ENCODE results near the gene MBD4.
"Not testable (repeated sequence)": the region's sequence is repeated elsewhere in the genome, so short reads cannot be mapped to it uniquely, and the experiment has no call there.

Gene MBD4

DNA sequence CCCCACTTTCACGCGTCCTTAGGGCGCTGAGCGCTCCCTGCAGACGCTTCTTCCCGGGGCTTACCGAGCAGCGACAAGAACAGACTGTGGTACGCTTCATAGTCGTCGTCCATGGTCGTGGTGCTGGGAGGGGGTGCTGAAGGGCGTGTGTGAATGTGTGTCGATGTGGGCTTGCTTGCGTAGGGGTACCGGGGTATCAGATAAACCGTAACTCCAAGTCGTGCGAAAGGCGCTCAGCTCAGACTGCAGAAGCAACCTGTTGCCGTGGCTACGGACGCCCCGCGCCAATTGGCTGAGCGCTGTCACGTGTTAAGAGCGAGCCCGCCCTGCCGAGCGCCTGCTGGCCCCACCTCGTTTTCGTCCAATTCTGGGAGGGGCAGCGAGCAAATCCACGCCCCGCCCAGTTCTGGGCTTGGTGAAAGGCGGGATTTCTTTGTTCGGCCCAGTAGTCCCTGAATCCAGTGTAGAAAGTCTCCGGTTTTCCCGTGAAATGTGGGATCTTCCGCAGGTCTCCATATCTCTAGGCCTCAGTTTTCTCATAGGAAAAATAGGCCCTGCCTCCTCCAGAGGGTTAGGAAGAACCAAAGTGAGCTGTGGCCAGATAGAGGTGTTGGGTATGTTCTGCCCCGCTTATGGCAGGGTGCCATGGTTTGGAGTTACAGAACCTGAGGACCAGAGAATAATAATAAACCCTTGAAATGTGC, 11.2 kb downstream of the MBD4 start, which contains the start of gene EFCAB12:
EFCAB12 (minus strand) TSS at position 261 of the 704 bp plus-strand sequence; CDS start at position 113, 148 bp downstream.
- peak; percentile 87 for DNase-seq

- DNase-seq, result no peak
Measured at GRCh38 chr3:129428007-129428375, 11.8 kb downstream of the MBD4 start.

- no peak for DNase-seq
Measured at GRCh38 chr3:129425619-129426018, 14.1 kb downstream of the MBD4 start.

DNA sequence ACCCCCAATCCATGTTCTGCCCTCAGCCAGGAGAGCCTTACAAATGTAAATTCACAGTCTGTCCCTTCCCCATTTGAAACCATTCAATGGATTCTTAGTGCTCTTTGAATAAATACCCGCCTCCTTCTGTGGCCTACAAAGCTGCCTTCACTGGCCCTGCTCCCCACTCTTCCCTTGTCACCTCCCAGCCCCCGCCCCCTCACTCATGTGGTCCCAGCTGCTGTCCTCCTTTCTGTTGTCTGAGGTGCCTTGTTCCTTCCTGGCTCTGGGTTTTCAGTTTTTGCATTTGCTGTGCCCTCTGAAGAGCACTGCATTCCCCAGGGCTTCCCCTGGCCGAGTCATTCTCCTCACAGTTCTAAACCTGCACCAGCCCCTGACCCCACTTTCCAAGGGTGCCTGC, 14.5 kb downstream of the MBD4 start:
- no peak for DNase-seq

- no peak for DNase-seq
Measured at GRCh38 chr3:129424185-129424841, 15.4 kb downstream of the MBD4 start.

- DNase-seq, result no peak
Measured at GRCh38 chr3:129422897-129423296, 16.9 kb downstream of the MBD4 start.

GRCh38 chr3:129421988-129422745, 17.6 kb downstream of the MBD4 start:
- no peak for DNase-seq

GRCh38 chr3:129421236-129421883, 18.4 kb downstream of the MBD4 start:
- no peak for DNase-seq

GRCh38 chr3:129419476-129419875, 20.3 kb downstream of the MBD4 start:
- no peak for DNase-seq

DNA sequence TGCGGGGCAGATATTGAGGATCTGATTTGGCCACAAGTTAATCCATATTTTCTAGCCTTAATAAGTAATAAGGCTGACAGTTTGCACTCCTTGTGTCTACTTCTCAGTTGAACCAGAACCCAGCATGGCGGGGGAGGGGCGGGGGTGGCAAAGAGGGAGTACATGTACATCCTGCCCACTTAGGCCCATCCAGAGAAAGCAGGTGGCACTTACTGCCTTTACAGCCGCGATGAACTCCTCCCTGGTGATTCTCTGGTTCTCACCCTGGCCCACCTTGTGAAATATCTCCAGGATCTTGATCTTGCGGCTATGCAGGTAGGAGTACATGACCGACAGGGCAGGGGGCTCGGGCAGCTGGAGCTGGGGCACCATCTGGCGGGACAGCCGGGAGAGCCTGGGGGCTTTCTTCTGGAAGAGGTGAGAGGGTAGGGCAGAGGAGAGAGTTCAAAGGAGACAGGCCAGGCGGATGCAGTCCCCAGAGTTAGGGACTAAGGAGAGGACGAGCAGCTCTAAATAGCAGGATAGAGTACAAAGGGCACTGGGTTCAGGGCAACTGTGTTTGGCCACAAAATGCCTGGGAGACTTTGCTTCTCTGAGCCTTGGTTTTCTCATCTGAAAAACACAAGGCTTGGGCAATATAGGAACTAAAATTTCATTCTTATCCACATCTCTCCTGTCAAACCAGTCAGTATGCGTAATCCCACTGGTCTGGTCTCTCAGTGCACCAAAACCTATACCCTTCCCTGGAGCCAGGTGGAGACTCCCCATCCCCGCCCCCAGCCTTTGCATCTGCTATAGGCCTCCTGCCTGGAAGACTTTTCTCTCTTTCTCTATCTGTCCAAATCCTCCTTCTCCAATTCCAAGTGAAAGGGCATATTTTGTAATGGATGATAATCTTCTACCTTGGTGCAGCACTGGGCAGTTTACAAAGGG, 21.4 kb downstream of the MBD4 start:
- no peak for DNase-seq

DNA sequence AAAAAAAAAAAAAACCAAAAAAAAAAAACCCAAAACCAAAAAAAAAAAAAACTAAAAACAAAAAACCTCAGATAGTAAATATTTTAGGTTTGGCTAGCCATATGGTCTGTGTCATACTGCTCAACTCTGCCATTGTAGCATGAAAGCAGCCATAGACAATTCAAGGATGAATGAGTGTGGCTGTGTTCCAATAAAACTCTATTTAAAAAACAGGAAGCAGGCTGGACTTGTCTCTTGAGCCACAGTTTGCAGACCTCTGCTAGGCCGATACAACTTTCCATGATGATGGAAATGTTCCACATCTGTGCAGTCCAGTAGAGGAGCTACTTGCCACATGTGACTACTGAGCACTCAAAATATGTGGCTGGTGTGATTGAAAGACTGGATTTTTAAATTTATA, 22.4 kb downstream of the MBD4 start:
- DNase-seq, result peak; percentile 1

DNA sequence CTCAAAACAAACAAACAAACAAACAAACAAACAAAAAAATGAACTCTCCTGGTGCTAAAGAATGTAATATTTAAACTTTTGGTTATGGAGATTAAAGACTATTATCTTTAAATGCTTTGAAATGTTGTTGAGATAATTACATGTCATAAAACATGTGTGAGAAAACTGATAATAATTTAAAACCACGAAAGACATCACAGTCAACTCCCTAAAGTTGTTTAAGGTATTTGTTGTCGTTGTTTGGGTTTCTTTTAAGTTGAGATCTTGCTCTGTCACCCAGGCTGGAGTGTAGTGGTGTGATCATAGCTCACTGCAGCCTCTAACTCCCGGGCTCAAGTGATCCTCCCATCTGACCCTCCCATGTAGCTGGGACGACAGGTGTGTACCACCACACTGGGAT, 23.3 kb downstream of the MBD4 start:
- no peak for DNase-seq

DNA sequence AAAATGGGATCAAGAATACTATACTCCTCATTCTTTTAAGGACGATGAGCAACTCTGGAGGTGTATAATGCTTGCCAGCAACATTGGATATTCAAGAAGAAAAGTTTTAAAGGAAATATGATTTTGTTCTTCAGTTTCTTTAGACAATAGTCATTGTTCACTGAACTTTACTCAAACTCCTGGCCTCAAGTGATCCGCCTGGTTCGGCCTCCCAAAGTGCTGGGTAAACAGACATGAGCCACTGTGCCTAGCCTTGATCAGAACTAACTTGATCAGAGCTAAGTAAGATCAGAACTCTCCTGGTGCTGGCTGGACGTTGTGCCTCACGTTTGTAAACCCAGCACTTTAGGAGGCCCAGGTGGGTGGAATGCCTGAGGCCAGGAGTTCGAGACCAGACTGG, 23.9 kb downstream of the MBD4 start:
- DNase-seq, result no peak

DNA sequence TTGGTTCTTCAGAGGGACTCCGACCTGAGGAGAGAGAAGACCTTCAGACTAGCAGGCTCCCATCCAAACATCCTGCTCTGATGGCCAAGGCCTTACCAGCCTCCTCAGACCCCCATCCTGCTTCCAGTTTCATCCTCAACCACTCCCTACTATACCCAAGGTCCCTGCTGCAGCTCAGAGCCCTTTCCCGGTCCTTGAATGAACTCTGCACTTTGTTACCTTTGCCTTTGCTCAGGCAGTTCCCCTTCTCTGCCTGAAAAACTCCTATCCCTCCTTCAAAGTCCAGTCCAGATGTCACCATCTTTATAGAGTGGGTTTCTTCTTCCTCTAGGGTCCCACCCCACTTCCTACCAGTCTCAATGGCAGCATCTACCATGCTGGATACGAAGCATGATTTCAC, 24.4 kb downstream of the MBD4 start:
- no peak for DNase-seq

GRCh38 chr3:129413687-129414506, 25.9 kb downstream of the MBD4 start:
- DNase-seq, result no peak

- not testable (repeated sequence) for DNase-seq
Measured at GRCh38 chr3:129413238-129413637, 26.5 kb downstream of the MBD4 start.

DNA sequence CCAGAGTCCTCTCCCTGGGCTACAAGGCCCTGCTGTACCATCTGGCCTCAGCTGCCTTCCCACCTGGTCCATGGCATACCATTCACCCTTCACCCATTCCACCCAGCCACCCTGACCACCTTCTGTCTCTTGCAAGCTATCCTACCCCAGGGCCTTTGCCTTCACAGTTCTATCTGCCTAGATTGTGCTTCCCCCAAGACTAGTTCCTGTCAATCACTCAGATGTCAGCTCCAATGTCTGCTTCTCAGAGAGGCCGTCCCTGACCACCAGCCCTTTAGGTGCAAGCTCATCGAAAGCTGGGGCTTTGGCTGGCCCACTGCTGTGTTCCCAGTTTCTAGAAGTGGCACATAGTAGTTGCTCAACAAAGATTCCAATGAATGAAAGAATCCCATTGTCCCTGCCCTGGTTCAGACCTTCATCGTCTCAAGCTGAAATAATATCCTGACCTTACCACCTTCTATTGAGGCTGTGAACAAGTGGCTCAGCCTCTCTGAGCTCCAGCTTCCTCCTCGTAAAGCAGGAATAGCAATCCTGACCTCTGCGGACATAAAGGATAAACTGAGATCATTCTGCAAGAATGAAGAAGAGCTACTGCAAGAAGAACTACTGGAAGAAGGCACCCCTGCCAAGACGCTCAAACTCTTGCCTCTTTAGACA, 27.1 kb downstream of the MBD4 start:
- DNase-seq, result no peak

- no peak for DNase-seq
Measured at GRCh38 chr3:129410971-129411370, 28.8 kb downstream of the MBD4 start.

DNA sequence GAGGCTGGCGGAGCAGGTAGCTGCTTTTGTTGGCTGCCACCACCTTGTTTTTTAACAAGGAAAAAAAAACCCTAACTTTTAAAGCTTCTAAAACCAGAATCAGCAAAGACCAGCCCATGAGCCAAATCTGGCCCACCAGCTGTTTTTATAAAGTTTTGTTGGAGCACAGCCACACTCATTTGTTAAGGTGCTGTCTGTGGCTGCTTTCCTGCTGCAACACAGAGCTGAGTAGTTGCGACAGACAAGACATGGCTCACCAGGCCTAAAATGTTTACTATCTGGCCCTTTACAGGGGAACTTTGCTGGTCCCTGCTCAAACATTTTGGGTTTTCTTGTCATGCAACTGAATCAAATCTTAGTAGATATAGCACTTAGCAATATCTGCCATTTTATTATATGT, 30.2 kb downstream of the MBD4 start:
- DNase-seq, result peak; percentile 12

DNA sequence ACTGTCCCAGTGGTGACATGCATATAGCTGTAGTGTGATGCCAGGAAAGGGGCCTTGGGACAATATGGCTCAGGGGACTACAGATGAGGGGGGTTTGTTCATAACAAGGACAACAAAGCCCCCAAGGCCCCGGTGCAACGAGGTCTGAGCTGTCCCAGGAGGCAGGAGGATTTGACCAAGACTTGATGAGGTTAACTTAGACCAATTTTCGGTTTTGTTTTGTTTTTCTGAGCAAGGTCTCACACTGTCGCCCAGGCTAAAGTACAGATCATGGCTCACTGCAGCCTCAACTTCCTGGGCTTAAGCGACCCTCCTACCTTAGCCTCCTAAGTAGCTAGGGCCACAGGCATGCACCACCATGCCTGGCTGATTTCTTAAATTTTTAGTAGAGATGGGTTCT, 35.1 kb downstream of the MBD4 start:
- DNase-seq, result no peak

DNA sequence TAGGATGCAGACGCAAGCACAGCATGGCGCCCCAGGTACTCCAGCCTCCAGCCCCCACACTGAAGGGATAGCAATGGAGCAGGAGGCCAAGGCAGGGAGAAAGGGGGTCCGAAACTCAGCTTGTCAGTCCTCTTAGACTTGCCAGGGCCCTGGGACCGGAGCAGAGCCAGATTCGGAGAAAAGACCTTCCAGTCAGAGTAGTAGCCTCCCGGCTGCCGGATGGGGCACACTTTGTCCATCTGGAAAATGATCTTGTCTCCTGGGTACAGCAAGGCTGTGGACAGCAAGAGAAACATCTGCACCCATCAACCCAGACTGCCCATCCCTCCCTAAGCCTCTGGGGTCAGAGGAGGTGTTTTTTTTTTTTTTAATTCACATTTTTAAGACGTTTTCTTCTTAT, 35.6 kb downstream of the MBD4 start:
- no peak for DNase-seq

All from NCI-H1694 treated with DMSO at 0.1 percent for 48 hours (cell line).